GM12878 (cell line): ENCODE measurements around the gene YWHAG. TPM values are rescaled to one million over a fixed set of nuclear protein-coding genes. Genes with fewer than 3 reads are reported as not detected.

Experiments used
- ATAC-seq: fragments of 200-7000 bp; cut with Tn5 transposase; 3 replicates; pipeline ENCODE4 v1.9.1; 2020; ENCODE audit warnings: mild to moderate bottlenecking, moderate library complexity
- BruUV-seq: library from RNA; stranded (reverse); fragments of 400-500 nt; replicated peaks from 2 replicates; lab custom pipeline; 2021; lab: Mats Ljungman, UMichigan
- CTCF ChIA-PET: fragments of 300-600 bp; sonication (Branson Sonifier 250); formaldehyde crosslinking; extraction: SDS; loops from one replicate; lab custom pipeline; 2021; ENCODE audit warnings: inconsistent platforms; lab: Yijun Ruan, JAX
- POLR2A ChIA-PET: fragments of 350-600 bp; formaldehyde crosslinking; extraction: SDS; loops from one replicate; lab custom pipeline; 2021; ENCODE audit warnings: inconsistent platforms; lab: Charles Lee
- RAD21 ChIA-PET: fragments of 300-600 bp; sonication (Branson Sonifier 250); formaldehyde crosslinking; loops from one replicate; lab custom pipeline; 2023; ENCODE audit warnings: antibody characterized with exemption; ENCODE audit not compliant: unreplicated experiment; lab: Charles Lee
- SMC1A ChIA-PET: fragments of 300-600 bp; sonication (Branson Sonifier 250); formaldehyde crosslinking; loops from one replicate; lab custom pipeline; 2023; ENCODE audit not compliant: unreplicated experiment, uncharacterized antibody; lab: Charles Lee
- DNase-seq: peaks from one replicate; pipeline ENCODE4 v3.0.0-alpha.2; 2011; ENCODE audit warnings: low read depth, low spot score
- FAIRE-seq: peaks from 3 replicates; lab custom pipeline; 2011; peaks lifted over from hg19 to GRCh38; lab: Jason Lieb, UNC
- H2AFZ ChIP-seq: 2 replicates; pipeline ENCODE4 v1.6.0; 2011; ENCODE audit warnings: low read depth, low read length, control low read depth; ENCODE audit not compliant: control insufficient read depth
- H3K27ac ChIP-seq: 2 replicates; pipeline ENCODE4 v1.5.1; 2011; ENCODE audit warnings: control low read depth; ENCODE audit not compliant: control insufficient read depth, insufficient read depth
- H3K27me3 ChIP-seq, 2 experiments: replicated peaks in 1 of 2; 2 replicates each; pipeline versions ENCODE4 v1.6.0 to v1.6.1; 2011; ENCODE audit warnings: low read length in 1 of 2; ENCODE audit not compliant: control insufficient read depth in 2 of 2, insufficient read depth in 2 of 2
- H3K36me3 ChIP-seq, 2 experiments: 2 replicates each; pipeline ENCODE4 v1.5.1; 2011; ENCODE audit warnings: low read length in 1 of 2; ENCODE audit not compliant: control insufficient read depth in 2 of 2, insufficient read depth in 2 of 2
- H3K4me1 ChIP-seq: 2 replicates; pipeline ENCODE4 v1.6.1; 2011; ENCODE audit warnings: mild to moderate bottlenecking, low read length, moderate library complexity, mixed read lengths; ENCODE audit not compliant: control insufficient read depth, insufficient read depth
- H3K4me2 ChIP-seq: 2 replicates; pipeline ENCODE4 v1.6.0; 2011; ENCODE audit warnings: control low read depth; ENCODE audit not compliant: control insufficient read depth, insufficient read depth
- H3K4me3 ChIP-seq: fragments of 200-600 bp; sonication (generic); 2 replicates; pipeline ENCODE4 v1.5.1; 2016
- H3K79me2 ChIP-seq: 2 replicates; pipeline ENCODE4 v1.6.0; 2011; ENCODE audit warnings: low read length; ENCODE audit not compliant: control insufficient read depth, insufficient read depth
- H3K9ac ChIP-seq: 2 replicates; pipeline ENCODE4 v1.8.0; 2011; ENCODE audit warnings: low read length, control low read depth, mixed read lengths; ENCODE audit not compliant: control insufficient read depth, insufficient read depth
- H3K9me3 ChIP-seq: replicated peaks from 3 replicates; pipeline ENCODE4 v1.5.1; 2011; ENCODE audit warnings: mild to moderate bottlenecking, low read length; ENCODE audit not compliant: control insufficient read depth, insufficient read depth
- H4K20me1 ChIP-seq: 2 replicates; pipeline ENCODE4 v1.6.0; 2011; ENCODE audit not compliant: control insufficient read depth, insufficient read depth
- CHD1 ChIP-seq: IDR thresholded peaks from 2 replicates; pipeline ENCODE4 v1.6.1; 2012; ENCODE audit warnings: low read depth, low read length, improper control_type of control experiment
- EP300 ChIP-seq, 2 experiments: fragments of 150-350 bp in 1 of 2; IDR thresholded peaks; 2 replicates each; pipeline ENCODE4 v1.6.1; 2011 to 2012; ENCODE audit warnings: low read depth in 2 of 2, low read length in 2 of 2, borderline replicate concordance in 1 of 2, improper control_type of control experiment in 1 of 2, inconsistent platforms in 1 of 2; ENCODE audit not compliant: control insufficient read depth in 1 of 2
- RUNX3 ChIP-seq: IDR thresholded peaks from 2 replicates; pipeline ENCODE4 v1.6.1; 2012; ENCODE audit warnings: low read length, inconsistent platforms
- ZNF24 ChIP-seq: fragments of 450-650 bp; IDR thresholded peaks from 2 replicates; pipeline ENCODE4 v1.6.1; 2017; ENCODE audit warnings: antibody characterized with exemption, mild to moderate bottlenecking
- ZNF384 ChIP-seq: IDR thresholded peaks from 2 replicates; pipeline ENCODE4 v1.6.1; 2012; ENCODE audit warnings: low read depth, mild to moderate bottlenecking, low read length, improper control_type of control experiment, borderline replicate concordance
- WGBS: methylation state at CpG from one replicate; pipeline ENCODE4 v1.1.6; 2016; ENCODE audit warnings: low lambda C conversion rate; ENCODE audit not compliant: insufficient replicate concordance, insufficient coverage; ENCODE audit errors: missing lambda C conversion rate; 5-methylcytosine and 5-hydroxymethylcytosine counted together
- in situ Hi-C: fragments of 300-500 bp; cut with MboI; formaldehyde crosslinking; loops from 9 replicates; pipeline ENCODE4 v1.14.3; 2018; ENCODE audit warnings: mixed read lengths
- intact Hi-C: fragments of 100-400 bp; cut with micrococcal nuclease; formaldehyde crosslinking; loops from one replicate; pipeline ENCODE4 v1.14.2; 2022; ENCODE audit not compliant: unreplicated experiment
- polyA plus RNA-seq, 11 experiments: library from polyadenylated mRNA; depleted of rRNA in 4 of 11; unstranded in 6 of 11; stranded (reverse) in 5 of 11; fragments of >200 nt; fragmentation: Nextera tagmentation in 4 of 11; fragmentation: Illumina TruSeq in 1 of 11; extraction: Ambion mirVana in 4 of 11; extraction: Trizol in 1 of 11; gene quantifications; 1 replicate in 1 of 11; 2 replicates in 10 of 11; pipeline versions ENCODE4 v1.2.1 to v1.2.3, GENCODE V29; 2011 to 2016; ENCODE audit warnings: inconsistent platforms in 2 of 11, missing spikeins in 2 of 11, low read depth in 1 of 11
- total RNA-seq, 4 experiments: library from RNA; depleted of rRNA in 3 of 4; stranded (reverse); fragments of >200 nt in 3 of 4; fragmentation: Illumina TruSeq in 1 of 4; extraction: Trizol in 1 of 4; gene quantifications; 2 replicates each; pipeline versions ENCODE4 v1.2.1 to v1.2.3, GENCODE V29; 2013 to 2021
- TF ChIP-seq, protein P1 (sequence below): IDR thresholded peaks from 2 replicates; pipeline ENCODE4 v1.6.1; 2011; ENCODE audit warnings: borderline replicate concordance, low read depth, mild to moderate bottlenecking, moderate library complexity, mixed read lengths, low read length; ENCODE audit not compliant: insufficient read depth; ENCODE audit errors: extremely low read length
- TF ChIP-seq, protein P2 (sequence below): IDR thresholded peaks from 2 replicates; pipeline ENCODE4 v1.6.1; 2011; ENCODE audit warnings: low read depth, mild to moderate bottlenecking, low read length, moderate library complexity, borderline replicate concordance; ENCODE audit errors: extremely low read depth

The YWHAG gene
- total and polyA plus RNA-seq, 10 of the 15 experiments (the other 5 are each of a cell fraction or from before 2014, with no cell fraction given), result 20.2 to 157 (median 41.3) TPM

DNA sequence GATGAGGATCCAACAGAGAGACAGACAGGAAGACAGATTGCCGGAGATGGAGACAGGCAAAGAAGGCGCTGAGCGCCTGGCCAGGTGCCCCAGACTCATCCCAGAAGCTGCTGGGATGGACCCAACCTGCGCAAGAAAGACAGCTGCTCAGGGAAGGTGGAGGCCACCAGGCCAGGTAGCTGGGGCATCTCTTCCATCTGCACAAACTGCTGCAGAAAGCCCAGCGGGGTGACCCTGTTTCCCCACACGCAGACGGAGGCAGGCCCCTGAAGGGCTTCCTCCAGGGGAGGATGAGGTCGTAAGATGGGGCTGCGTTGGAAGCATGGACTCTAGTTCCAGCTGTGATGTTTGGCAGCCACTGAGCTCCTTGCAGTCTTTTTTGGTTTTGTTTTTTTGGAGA lies 16.5 kb upstream of the YWHAG start:
- H3K4me1 ChIP-seq, result peaks cover under 1% of the 10 kb centered on the region
- no peaks in the 10 kb centered on the region for H3K9me3 ChIP-seq
- FAIRE-seq (no peak), DNase-seq (no peak), ATAC-seq (no peak)
- no peaks in the 10 kb centered on the region for H3K36me3 ChIP-seq
- H3K27me3 ChIP-seq, result no peaks in the 10 kb centered on the region
- no peak overlapping the region for H3K4me2 ChIP-seq
- H3K4me3 ChIP-seq, result no peak overlapping the region
- BruUV-seq, result no TSS peak
- SMC1A ChIA-PET, result no interaction called here
- no peak overlapping the region for H2AFZ ChIP-seq
- TF ChIP-seq, protein P1, sequence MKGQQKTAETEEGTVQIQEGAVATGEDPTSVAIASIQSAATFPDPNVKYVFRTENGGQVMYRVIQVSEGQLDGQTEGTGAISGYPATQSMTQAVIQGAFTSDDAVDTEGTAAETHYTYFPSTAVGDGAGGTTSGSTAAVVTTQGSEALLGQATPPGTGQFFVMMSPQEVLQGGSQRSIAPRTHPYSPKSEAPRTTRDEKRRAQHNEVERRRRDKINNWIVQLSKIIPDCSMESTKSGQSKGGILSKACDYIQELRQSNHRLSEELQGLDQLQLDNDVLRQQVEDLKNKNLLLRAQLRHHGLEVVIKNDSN, result no peak
- TF ChIP-seq EP300 (IDR thresholded peaks at IDR 0.05; ENCODE audit: borderline replicate concordance in 1 of 2, control insufficient read depth in 1 of 2, low read depth in 2 of 2, low read length in 2 of 2), result no peak
- H4K20me1 ChIP-seq, result no peaks in the 10 kb centered on the region
- intact Hi-C loops (no loop called here), in situ Hi-C loops (no loop called here)
- no peak overlapping the region for H3K9ac ChIP-seq
- RAD21 ChIA-PET, result no interaction called here
- CTCF ChIA-PET, result no interaction called here
- no peaks in the 10 kb centered on the region for H3K79me2 ChIP-seq
- POLR2A ChIA-PET, result no interaction called here
- no peak overlapping the region for H3K27ac ChIP-seq
- WGBS, result 82% methylated on average over 9 of the region's 9 CpGs

DNA sequence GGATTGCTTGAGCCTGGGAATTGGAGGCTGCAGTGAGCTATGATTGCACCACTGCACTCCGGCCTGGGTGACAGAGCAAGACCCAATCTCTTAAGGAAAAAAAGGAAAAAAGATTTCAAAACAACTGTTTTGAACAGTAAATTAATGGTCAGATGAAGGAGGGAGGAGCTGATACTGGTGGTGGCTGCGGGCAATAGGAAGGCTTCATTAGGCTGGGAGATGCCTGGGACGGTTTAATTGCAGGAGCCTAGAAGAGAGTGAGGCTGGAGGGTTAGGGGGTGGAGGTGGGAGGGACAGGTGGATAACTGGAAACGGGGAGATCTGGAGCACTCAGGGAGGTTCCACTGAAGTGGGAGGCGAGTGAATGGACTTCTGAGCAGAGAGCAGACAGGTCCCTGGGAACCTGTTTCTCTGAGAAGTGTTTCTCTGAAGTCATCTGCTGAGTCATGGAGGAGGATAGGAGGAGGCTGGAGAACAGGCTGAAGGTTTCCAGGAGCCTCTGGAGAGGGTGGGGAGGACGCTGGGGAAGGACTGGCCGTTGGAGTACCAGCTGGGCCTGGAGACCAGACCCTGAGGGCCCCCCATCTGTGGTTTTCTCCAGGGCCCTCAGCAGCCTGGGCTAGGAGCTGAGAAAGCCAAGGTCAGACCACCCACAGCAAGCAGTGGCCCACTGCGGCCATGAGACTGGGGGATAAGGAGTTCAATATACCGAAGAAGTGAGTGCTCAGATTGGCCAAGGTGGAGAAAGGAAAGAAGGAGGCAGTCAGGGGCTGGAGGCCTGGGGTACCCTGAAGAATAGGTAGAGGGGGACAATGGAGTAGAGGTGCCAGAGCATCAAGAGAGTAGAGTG lies 14.4 kb upstream of the YWHAG start:
- no peaks in the 10 kb centered on the region; a peak in 1 of 4 replicates for H3K27me3 ChIP-seq
- RAD21 ChIA-PET, result no interaction called here
- no peaks in the 10 kb centered on the region; the same call in 1 of the 2 replicates for H3K4me1 ChIP-seq
- CTCF ChIA-PET, result interaction anchor here (0.6 to 1.2 kb wide), 3 partner anchors 13 to 24 kb away, joined by 3 to 4 read pairs (median 4); partner anchors contain the start of gene YWHAG
- TF ChIP-seq RUNX3 (no peak), ZNF24 (no peak), CHD1 (no peak), ZNF384 (no peak)
- TF ChIP-seq, protein P2, sequence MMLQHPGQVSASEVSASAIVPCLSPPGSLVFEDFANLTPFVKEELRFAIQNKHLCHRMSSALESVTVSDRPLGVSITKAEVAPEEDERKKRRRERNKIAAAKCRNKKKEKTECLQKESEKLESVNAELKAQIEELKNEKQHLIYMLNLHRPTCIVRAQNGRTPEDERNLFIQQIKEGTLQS, result no peak
- no peak overlapping the region for H3K27ac ChIP-seq
- POLR2A ChIA-PET, result interaction anchor here (0.6 to 0.8 kb wide), 2 partner anchors 21 to 28 kb away, joined by 3 to 6 read pairs; no protein-coding TSS in a partner anchor
- no peaks in the 10 kb centered on the region for H3K79me2 ChIP-seq
- H2AFZ ChIP-seq, result no peak overlapping the region
- FAIRE-seq (no peak), DNase-seq (no peak), ATAC-seq (no peak)
- BruUV-seq, result no TSS peak
- no peaks in the 10 kb centered on the region for H3K9me3 ChIP-seq
- SMC1A ChIA-PET, result no interaction called here
- H3K36me3 ChIP-seq, result no peaks in the 10 kb centered on the region
- H4K20me1 ChIP-seq, result no peaks in the 10 kb centered on the region
- intact Hi-C loops (no loop called here), in situ Hi-C loops (no loop called here)
- H3K9ac ChIP-seq, result no peak overlapping the region
- H3K4me2 ChIP-seq, result no peak overlapping the region
- no peak overlapping the region for H3K4me3 ChIP-seq
- 18% methylated on average over 9 of the region's 9 CpGs for WGBS
